Transverse colon (tissue), 4 donors: ENCODE measurements around the gene LTA4H.

Experiments
- POLR2AphosphoS5 ChIP-seq, 3 donors: sonication (generic); formaldehyde crosslinking; IDR thresholded peaks; one replicate each; pipeline ENCODE4 v1.6.1; 2016; ENCODE audit warnings: antibody characterized with exemption in 3 of 3
- TF ChIP-seq, protein P1 (sequence below), 5 experiments: fragments of 200-600 bp in 3 of 5; fragments of 450-650 bp in 2 of 5; sonication (generic) in 3 of 5; IDR thresholded peaks; 1 replicate in 2 of 5; 2 replicates in 3 of 5; pipeline ENCODE4 v1.5.1; 2016 to 2017; ENCODE audit warnings: antibody characterized with exemption in 5 of 5, inconsistent platforms in 3 of 5, mild to moderate bottlenecking in 2 of 5, moderate library complexity in 1 of 5

GRCh38 chr12:96081596-96081995 lies 46.2 kb upstream of the LTA4H start:
- TF ChIP-seq POLR2AphosphoS5 (IDR thresholded peaks at IDR 0.05) = no peak
- TF ChIP-seq, protein P1, sequence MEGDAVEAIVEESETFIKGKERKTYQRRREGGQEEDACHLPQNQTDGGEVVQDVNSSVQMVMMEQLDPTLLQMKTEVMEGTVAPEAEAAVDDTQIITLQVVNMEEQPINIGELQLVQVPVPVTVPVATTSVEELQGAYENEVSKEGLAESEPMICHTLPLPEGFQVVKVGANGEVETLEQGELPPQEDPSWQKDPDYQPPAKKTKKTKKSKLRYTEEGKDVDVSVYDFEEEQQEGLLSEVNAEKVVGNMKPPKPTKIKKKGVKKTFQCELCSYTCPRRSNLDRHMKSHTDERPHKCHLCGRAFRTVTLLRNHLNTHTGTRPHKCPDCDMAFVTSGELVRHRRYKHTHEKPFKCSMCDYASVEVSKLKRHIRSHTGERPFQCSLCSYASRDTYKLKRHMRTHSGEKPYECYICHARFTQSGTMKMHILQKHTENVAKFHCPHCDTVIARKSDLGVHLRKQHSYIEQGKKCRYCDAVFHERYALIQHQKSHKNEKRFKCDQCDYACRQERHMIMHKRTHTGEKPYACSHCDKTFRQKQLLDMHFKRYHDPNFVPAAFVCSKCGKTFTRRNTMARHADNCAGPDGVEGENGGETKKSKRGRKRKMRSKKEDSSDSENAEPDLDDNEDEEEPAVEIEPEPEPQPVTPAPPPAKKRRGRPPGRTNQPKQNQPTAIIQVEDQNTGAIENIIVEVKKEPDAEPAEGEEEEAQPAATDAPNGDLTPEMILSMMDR (IDR thresholded peaks at IDR 0.05) = no peak
